CD4-positive, alpha-beta T cell treated with Interleukin-12 subunit alpha and Interleukin-12 subunit beta, for 1 hour (primary cell): ENCODE measurements around the gene HYDIN.

Experiments
- DNase-seq: peaks from one replicate; pipeline ENCODE4 v3.0.0-alpha.2; 2020

HYDIN gene

DNA sequence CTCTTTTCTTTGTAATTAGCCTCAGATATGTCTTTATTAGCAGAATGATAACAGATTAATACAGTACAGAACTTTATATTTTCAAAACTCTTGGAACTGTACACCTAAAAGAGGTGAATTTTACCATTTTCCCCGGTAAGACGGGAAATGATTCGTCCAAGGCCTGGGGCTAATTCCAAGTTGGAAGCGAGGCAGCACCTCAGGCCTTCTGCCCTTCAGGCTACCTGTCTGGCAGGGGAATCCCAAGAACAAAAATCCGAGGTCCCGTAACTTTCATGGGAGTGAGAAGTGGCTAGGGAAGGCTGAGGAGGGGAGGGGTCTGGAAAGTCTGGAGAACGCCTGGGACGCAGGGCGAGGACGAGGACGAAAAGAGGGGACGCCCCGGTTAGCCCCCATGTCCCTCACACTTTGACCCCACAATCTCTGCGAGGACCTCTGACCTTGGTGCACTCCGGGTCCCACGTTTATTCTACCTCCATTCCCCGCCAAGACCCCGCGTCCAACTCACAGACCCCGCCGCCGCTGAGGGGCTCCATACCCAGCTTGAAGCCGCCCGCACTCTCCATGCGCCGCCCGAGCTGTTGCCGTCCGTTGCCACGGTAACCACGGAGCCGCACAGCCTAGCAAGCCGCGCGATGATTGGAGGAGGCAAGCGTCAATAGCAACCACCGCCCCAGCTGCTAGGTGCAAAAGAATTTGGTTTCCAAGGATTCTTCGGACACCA is at the start of gene HYDIN:
HYDIN (minus strand) TSS at position 601 of the 724 bp plus-strand sequence. CDS start 43,827 bp downstream, outside the sequence.
- DNase-seq: no peak

DNA sequence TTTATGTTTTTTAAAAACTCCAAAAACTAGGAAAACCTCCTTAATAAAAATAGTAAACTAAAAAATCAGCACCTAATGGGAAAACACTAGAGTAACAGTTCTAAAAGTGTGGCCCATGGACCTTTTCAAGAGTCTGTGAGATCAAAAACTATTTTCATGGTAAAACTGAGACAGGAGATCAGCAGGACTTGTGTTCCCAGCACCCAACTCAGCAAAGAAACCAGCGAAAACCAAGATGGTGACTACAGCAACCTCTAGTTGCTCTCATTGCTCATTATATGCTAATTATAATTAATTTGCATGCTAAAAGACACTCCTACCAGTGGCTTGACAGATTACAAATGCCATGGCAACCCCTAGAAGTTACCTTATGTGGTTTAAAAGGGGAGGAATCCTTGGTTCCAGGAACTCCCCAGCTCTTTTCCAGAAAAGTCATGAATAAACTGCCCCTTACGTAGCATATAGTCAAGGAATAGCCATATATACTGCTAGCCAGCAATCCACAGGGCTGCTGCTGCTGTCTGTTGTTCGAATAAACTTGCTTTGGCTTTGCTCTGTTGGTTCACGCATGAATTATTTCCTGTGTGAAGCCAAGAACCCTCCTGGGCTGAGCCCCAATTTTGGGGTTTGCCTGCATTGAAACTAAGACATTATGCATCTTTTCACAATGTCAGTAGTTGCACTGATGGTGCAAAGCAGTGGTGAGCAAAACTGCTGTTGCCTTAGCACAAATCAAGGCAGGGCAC is 46.2 kb upstream of the HYDIN start:
- no peak for DNase-seq

DNA sequence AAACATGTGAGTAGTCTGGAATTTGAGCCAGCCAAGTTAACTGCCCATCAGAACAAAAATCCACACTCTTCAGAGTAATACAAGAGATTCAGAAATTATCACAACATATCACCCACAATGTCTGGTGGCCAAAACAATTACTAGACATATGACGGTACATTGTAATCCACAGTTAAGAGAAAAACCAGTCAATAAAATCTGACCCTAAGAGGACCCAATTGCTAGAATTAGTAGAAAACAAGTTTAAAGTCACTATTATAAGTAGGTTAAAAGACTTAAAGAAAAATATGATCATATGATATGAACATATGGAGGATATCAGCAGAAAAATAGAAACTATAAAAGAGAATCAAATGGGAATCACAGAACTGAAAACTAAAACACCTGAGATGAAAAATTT is 42.9 kb upstream of the HYDIN start:
- no peak for DNase-seq

DNA sequence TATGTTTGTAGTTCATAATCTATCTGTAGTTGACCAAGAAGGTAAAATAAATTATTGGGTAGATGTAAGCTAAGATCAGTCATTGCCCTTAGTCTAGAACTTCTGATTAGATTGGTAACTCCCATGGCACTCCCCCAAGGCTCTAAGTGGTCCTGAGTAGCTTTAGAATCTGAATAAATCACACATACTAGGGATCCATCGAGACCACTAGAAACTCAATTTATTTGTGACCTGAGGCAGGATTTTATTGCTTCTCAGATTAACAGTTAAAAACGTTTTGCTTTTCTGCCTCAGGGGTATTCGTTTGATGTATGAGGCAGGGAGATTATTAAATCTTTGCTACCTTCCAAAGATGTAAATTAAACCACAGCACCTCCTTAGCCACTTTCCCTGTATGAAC is 33.8 kb upstream of the HYDIN start:
- no peak for DNase-seq

DNA sequence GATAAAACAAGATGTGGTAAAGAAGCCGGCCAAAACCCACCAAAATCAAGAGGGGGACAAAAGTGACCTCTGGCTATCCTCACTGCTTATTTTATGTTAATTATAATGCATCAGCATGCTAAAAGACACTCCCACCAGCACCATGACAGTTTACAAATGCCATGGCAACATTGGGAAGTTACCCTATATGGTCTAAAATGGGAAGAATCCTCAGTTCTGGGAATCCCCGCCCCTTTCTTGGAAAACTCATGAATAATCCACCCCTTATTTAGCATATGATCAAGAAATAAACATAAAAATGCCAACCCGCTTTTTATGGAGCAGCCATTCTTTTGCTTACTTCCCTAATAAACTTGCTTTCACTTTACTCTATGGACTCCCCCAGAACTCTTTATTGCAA is 33.1 kb upstream of the HYDIN start:
- DNase-seq: no peak

DNA sequence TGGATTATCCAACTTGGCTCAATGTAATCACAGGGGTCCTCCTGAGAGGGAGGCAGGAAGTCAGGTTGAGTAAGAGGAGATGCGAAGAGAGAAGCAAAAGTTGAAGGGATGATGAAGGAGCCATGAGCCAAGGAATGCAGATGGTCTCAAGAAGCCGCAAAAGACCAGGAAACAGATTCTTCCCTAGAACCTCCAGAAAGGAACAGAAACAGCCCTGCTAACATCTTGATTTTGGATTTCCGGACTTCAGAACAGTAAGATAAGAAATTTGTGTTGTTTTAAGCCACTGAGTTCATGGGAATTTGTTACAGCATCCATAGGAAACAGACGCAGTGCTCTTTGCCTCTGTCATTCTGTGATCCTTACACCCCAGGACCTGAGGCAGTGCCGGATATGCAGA is 31.9 kb upstream of the HYDIN start:
- DNase-seq: no peak

DNA sequence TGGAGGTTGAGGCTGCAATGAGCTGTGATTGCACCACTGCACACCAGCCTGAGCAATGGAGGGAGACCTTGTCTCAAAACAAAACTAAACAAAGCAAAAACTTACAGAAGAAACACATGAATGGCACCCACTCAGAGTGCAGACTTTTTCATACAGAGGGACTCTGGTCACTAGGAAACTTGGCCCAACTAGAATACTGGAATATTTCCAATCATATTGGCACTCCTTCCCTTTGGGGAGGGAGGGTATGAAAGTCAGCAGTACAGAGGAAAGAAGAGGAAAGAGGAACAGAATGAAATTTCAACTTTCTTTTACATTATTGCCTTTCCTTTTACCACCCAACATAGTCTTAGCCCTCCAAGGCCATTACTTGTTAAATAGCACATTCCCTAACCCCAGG is 30.5 kb upstream of the HYDIN start:
- no peak for DNase-seq

DNA sequence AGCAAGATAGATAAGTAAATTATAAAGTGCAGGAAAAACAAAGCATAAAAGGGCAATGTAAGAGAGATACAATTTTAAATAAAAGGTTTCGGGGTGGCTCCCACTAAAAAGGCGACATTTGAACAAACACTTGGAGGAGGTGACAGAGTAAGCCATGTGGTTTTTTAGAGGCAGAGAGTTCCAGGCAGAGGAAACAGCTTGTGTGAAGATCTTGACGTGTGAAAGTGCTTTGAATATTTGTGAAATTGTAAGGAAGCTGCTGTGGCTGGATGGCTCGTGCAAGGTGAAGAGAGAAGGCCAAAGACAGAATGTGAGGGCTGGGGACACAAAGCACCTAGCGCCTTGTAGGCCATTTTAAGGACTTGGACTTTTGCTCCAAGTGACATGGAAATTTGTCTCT is 28.6 kb upstream of the HYDIN start:
- DNase-seq: no peak

DNA sequence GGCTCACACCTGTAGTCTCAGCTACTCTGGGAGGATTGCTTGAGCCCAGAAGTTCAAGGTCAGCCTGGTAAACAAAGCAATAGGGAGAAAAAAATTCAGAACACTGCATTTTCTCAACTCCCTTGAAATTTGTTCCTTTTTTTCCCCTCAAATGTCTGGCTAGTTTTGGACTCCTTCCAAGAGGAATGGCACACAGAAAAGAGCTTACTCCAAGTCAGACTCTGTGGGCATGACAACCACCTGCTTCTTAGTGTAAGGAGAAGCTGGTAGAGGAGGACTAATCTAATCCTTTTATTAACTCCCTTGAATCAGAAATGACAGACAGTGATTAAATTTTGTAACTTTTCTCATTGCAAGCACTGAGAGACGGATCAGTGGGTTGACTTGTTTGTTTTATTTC is 27.9 kb upstream of the HYDIN start:
- no peak for DNase-seq

DNA sequence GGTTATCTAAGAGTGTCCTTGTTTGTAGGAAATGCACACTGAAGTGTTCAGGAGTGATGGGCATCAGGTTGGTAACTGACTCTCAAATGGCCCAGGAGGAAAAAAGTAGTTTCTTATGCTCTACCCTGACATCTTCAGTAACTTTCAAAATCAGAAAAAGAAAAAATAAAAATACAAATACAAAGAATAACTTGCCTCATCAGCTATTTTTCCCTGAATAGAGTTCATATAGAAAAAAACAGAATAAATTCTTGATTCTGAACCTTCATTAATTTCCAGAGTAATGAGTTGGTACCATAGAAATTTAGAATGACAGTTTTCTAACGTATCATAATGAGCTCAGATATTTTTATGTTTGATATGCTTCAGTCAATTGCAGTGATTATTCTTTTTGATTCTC is 27.2 kb upstream of the HYDIN start:
- no peak for DNase-seq

DNA sequence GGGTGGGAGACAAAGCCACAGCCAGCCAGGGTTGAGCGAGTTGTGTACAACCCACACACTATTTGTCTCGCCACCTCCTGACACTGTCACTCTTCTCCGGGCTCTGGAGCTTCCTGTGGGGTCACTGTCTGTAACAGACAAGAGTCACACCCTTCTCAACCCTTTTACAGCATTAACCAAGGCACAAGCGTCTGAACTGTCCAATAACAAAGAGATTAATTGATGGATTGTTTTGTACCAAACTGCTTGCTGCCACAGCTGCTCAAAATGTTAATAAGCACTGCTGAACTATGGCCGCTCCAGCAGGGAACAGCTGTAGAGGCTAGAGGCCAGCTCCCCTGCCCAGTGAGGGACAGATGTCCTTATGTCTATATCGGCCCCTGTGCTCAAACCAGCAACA is 25.2 kb upstream of the HYDIN start:
- no peak for DNase-seq

DNA sequence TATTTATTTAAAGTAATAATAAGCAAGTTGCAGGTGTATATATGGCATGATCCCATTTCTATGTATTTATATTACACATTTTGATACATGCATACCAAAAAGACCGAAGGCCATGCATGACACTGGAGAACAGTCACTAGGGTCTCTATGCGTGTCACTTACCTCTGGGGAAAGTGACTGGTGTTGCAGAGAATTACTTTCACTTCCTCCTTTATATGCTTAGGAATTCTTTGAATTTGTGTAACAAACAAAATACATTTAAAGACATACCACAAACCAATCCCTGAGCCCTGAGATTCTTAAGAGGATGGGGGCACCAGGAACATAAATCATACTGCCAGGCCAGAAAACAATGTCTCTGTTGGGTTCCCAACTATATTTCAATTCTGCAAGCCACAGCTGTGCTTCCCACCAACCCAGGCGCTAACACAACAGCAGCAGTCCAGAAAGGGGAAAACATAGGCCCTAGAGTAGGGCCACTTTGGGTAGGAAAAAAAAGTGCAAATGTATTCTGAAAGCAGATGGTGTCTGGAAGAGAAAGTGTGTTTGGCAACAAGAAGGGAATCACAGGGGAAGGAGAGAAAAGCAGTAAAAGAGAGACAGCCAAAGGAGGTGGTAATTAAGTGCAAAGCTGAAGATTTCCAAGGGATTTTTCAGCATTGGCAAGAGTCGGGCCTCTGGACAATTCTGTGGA is 24.5 kb upstream of the HYDIN start:
- no peak for DNase-seq

DNA sequence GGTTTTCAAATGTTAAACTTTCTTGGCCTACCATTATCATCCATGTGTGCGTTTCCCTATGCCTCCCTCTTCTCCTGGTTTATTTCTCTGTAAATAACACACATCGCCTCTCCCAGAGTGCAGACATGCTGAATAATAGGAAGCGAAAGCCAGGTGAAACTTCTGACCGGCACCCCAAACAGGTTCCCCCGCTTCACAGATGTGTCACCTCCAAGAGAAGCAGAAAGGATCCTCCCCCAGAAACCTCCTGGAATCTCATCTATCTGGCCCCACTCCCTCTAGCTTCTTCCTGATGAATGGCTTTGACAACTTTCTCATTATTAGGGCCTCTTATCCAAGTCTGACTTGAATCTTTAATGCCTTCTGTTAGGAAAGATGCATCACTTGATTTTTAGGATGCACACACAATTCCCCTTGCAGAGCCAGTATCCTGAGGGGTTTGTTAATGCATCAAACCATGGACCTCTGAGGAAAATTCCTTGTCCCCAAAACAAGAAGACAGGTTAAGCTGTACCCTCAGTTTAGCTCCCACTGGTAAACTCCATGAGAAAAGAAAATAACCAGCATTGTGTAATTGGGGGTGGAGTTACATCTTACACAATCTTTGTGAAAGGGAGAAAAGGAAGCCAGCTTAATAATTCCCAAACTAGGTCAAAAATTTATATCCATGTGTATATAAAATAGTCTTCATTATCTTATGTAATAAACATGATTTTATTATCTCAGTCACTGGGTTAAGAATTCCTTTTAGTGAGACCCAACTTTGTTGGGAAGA is 20.1 kb upstream of the HYDIN start:
- no peak for DNase-seq

DNA sequence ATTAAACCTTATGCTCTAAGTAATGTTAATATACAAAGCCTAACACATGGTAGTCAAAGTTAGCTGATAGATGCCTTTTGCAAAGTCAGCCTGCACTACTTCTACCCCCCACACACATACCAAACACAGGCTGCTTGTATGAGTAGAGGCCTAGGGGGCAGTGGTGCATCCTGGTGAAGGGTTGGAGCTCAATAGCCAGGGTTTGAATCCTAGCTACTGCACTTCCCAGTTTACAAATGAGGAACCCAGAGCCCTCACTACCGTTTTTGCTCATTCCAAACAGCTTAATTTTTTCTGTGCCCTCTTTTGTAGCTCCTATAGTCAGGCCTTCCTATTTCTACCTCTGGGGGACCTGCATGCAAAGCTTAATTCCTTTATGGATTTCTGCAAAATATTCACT is 18.9 kb upstream of the HYDIN start:
- no peak for DNase-seq

DNA sequence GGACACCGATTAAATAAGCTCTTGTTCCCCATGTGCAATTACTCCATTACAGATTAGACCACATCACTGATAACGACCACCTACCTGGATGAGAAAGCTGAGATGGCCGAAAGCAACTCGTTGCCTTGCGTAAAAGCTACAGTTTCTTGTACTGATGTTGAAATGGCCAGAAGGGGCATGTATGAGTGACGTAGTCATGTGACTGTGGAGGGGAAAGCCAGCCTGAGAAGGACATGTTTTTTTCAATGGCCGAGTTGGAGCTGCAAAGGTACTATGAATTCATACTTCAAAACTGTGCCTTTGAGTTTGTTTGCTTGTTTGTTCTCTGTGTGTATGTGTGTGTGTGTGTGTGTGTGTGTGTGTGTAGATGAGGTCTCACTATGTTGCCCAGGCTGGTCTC is 17.0 kb upstream of the HYDIN start:
- DNase-seq: no peak

DNA sequence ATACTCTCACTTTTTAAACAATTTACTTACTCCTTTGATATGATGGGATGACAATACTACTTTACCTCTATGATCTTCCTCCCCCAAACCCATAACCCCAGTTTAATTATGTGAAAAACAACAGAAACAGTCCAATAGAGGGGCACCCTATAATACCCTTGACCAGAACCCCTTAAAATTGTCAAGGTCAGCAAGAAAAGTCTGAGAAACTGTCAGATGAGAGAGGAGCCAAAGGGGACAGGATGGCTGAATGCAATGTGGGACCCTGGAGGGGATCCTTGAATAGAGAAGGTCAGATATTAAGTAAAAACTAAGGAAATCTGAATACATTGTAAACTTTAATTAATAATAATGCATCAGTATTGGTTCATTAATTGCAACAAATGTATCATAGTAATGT is 15.8 kb upstream of the HYDIN start:
- DNase-seq: no peak

DNA sequence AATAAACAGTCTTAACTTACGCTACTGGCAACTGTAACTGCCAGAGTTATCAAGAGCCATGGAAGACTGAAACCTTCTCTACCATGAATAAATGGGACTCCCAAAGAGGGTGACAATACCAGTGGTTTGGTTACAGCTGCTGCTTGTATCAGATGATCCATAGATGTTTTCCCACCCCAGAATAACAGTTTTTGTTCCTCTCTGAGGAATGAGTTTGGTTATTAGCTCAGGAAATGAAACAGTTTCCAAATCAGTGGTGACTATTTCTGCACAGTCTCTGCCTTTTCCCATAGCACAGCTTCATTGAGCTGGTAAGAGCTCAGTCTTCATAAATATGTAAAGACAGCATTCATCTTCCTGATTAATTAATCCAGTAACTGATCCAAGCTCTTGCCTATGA is 14.0 kb upstream of the HYDIN start:
- no peak for DNase-seq

DNA sequence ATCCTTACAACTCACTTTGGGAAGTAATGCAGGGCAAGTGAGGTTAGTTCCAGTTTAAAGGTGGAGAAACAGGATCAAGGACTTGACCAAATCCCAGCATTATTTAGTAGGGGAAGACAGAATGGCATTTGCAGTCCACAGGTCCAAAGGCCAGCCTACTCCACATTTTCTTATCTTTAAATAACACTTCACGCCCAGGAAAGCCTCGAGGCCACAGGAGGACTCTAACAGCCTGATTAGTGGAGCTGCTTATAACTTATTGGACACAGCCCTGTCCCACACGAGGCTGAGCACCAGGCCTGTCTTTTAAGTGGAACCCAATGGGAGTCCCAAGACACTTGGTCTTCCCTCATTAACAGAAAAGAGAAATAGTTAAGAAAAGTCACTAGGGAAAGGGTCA is 12.1 kb upstream of the HYDIN start:
- no peak for DNase-seq

DNA sequence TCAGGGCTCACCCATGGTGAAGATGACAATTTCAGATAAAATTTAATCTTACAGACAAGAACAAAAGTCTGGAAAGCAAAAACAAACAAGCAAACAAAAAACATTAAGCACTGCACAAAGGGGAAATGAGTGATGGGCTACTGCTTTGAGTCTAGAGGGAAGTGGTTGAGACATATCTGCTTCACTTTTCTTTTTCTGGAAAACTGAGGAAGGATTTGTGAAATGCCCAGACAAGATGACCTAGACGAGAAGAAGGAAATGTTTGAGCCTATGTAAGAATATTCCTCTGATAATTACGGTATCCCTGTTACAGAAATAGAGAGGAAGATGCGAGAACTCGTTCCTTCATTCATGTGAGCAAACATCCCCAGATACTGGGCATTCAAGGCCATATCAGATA is 11.5 kb upstream of the HYDIN start:
- no peak for DNase-seq

DNA sequence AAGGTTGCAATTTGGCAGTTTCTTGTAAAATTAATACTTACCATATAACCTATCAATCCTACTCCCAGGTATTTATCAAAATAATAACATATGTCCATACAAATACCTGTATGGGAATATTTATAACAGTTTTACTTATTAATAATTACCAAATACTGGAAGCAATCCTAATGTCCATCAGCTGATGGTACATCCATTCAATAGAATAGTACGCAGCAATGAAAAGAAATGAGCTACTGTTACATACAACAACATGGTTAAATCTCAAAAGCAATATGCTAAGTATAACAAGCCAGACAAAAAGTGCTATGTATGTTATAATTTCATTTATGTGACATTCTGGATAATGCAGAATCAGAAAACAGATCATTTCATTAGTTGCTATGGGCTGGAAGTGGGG is 1.2 kb downstream of the HYDIN start:
- DNase-seq: no peak

DNA sequence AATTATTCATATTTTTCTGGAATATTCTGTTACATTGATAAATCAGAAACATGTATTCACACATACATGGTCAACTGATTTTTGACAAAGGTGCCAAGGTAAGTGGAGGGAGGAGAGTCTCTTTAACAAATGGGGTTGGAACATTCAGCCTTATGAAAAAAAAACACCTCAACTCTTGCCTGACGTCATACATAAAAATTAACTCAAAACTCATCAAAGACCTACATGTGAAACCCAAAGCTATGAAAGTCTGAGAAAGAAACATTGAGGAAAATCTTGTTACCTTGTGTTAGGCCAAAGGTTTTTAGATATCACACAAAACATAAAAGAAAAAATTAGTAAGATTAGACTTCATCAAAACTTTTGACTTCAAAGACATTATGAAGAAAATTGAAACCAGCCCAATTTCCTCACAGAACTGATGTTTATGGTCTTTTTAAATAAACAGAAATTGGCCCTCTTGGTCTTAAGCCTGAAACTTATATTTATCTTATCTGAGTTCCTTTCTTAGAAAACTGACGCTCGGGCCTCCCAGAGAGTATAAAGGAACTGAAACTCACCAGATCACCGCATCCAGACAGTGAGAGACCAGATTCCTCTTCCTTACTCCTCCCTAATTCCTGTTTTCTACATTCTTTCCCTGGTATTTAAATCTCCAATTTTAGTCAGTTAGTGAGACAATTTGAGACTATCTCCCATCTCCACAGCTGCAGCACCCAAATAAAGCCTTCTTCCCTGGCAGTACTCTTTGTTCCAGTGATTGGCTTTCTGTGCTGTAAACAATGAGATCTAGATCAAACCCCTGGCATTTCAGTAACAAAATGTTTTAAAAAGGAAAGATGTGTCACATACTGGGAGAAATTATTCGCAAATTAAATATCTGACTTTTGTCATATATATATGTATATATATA is 4.0 kb downstream of the HYDIN start:
- DNase-seq: no peak

DNA sequence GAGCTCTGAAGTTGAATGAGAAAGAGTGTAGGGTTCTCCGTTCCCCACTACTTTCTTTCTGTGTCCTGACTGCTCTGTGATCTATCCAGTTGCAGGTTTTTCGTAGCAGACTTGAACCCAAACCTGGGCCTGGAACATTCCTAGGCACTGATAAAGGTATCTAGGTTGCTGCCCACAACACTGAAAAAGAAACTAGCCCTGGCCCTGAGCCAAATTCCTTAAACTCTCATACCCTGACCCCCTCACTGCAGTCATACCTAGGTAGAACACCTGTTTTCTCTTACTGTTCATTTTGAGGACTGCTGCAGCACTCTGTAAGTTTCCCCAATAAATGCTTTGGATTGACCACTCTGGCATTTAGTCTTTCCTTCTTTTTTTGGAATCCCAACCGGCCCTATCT is 5.4 kb downstream of the HYDIN start:
- DNase-seq: no peak
